Osteocyte (in vitro differentiated cells): ENCODE data around the gene PTCSC3. TPM values are rescaled to one million over a fixed set of nuclear protein-coding genes. Genes with fewer than 3 reads are reported as not detected.
"Not testable (repeated sequence)": the region's sequence is repeated elsewhere in the genome, so short reads cannot be mapped to it uniquely, and the experiment has no call there.

Experiments
- DNase-seq: peaks from one replicate; pipeline ENCODE4 v3.0.0; 2021; ENCODE audit warnings: mixed read lengths; ENCODE audit not compliant: unreplicated experiment; ENCODE audit errors: extremely low spot score
- H3K27ac Mint-ChIP-seq: one replicate; pipeline ENCODE4 v1.8.0; 2021; ENCODE audit warnings: mild to moderate bottlenecking, mixed read lengths; ENCODE audit not compliant: unreplicated experiment
- H3K27me3 Mint-ChIP-seq: one replicate; pipeline ENCODE4 v1.8.0; 2021; ENCODE audit warnings: mixed read lengths; ENCODE audit not compliant: unreplicated experiment
- H3K36me3 Mint-ChIP-seq: one replicate; pipeline ENCODE4 v1.8.0; 2021; ENCODE audit warnings: mixed read lengths; ENCODE audit not compliant: unreplicated experiment
- H3K4me1 Mint-ChIP-seq: one replicate; pipeline ENCODE4 v1.8.0; 2021; ENCODE audit warnings: mixed read lengths; ENCODE audit not compliant: unreplicated experiment
- H3K4me3 Mint-ChIP-seq: one replicate; pipeline ENCODE4 v1.8.0; 2021; ENCODE audit warnings: mild to moderate bottlenecking, moderate library complexity, mixed read lengths; ENCODE audit not compliant: unreplicated experiment
- H3K9me3 Mint-ChIP-seq: one replicate; pipeline ENCODE4 v1.8.0; 2021; ENCODE audit warnings: mixed read lengths; ENCODE audit not compliant: unreplicated experiment
- CTCF ChIP-seq: fragments of 200-600 bp; sonication (generic); IDR thresholded peaks from 2 replicates; pipeline ENCODE4 v1.5.0; 2021; ENCODE audit warnings: antibody characterized with exemption, mild to moderate bottlenecking, moderate library complexity
- total RNA-seq: library from RNA; stranded (reverse); gene quantifications from 2 replicates; pipeline ENCODE4 v1.2.1, GENCODE V29; 2021

Gene PTCSC3
- total RNA-seq, 1 donor from 2014 or later, result not detected

GRCh38 chr14:36111822-36112583 lies 64.5 kb downstream of the PTCSC3 start:
- Mint-ChIP-seq H3K9me3 (no peaks in the 10 kb centered on the region), H3K4me3 (no peak overlapping the region), H3K4me1 (no peaks in the 10 kb centered on the region), H3K36me3 (no peaks in the 10 kb centered on the region), H3K27me3 (peaks cover 41% of the 10 kb centered on the region), H3K27ac (no peak overlapping the region)
- TF ChIP-seq CTCF, result no peak
- DNase-seq, result no peak

- no peak overlapping the region for H3K27ac Mint-ChIP-seq
- no peak overlapping the region for H3K4me3 Mint-ChIP-seq
- H3K9me3 Mint-ChIP-seq, result no peaks in the 10 kb centered on the region
- H3K4me1 Mint-ChIP-seq, result no peaks in the 10 kb centered on the region
- H3K36me3 Mint-ChIP-seq, result no peaks in the 10 kb centered on the region
- peak; percentile 20 for TF ChIP-seq CTCF
- peaks cover 63% of the 10 kb centered on the region for H3K27me3 Mint-ChIP-seq
- no peak for DNase-seq
Measured at GRCh38 chr14:36105401-36105800, 71.1 kb downstream of the PTCSC3 start.

- H3K27ac Mint-ChIP-seq, result not testable (repeated sequence)
- peaks cover 56% of the 10 kb centered on the region for H3K27me3 Mint-ChIP-seq
Measured at GRCh38 chr14:36104258-36104657, 72.3 kb downstream of the PTCSC3 start.

GRCh38 chr14:36099619-36100018 lies 76.9 kb downstream of the PTCSC3 start:
- H3K27me3 Mint-ChIP-seq, result peaks cover 22% of the 10 kb centered on the region
- H3K9me3 Mint-ChIP-seq, result no peaks in the 10 kb centered on the region
- no peaks in the 10 kb centered on the region for H3K4me1 Mint-ChIP-seq
- no peaks in the 10 kb centered on the region for H3K36me3 Mint-ChIP-seq
- no peak for TF ChIP-seq CTCF
- no peak overlapping the region for H3K27ac Mint-ChIP-seq
- no peak for DNase-seq
- H3K4me3 Mint-ChIP-seq, result no peak overlapping the region

More at GRCh38 chr14:36104258-36104657, 72.3 kb downstream of the PTCSC3 start:
- not testable (repeated sequence) for H3K4me3 Mint-ChIP-seq, H3K36me3 Mint-ChIP-seq, H3K4me1 Mint-ChIP-seq, DNase-seq, H3K9me3 Mint-ChIP-seq

- no peak for TF ChIP-seq CTCF
- no peak for DNase-seq
- Mint-ChIP-seq H3K36me3 (no peaks in the 10 kb centered on the region), H3K4me3 (no peak overlapping the region), H3K9me3 (no peaks in the 10 kb centered on the region), H3K4me1 (no peaks in the 10 kb centered on the region), H3K27me3 (peaks cover 10% of the 10 kb centered on the region), H3K27ac (no peak overlapping the region)
Measured at GRCh38 chr14:36097356-36097755, 79.2 kb downstream of the PTCSC3 start.
